ENCODE results near the gene ZNF557. TPM values are rescaled to one million over a fixed set of nuclear protein-coding genes. Genes with fewer than 3 reads are reported as not detected.
A peak's percentile ranks its signal among the peaks of the same experiment; 100 is the strongest.

Gene ZNF557
- total RNA-seq, 1 donor from 2014 or later = 14.0 TPM

DNA sequence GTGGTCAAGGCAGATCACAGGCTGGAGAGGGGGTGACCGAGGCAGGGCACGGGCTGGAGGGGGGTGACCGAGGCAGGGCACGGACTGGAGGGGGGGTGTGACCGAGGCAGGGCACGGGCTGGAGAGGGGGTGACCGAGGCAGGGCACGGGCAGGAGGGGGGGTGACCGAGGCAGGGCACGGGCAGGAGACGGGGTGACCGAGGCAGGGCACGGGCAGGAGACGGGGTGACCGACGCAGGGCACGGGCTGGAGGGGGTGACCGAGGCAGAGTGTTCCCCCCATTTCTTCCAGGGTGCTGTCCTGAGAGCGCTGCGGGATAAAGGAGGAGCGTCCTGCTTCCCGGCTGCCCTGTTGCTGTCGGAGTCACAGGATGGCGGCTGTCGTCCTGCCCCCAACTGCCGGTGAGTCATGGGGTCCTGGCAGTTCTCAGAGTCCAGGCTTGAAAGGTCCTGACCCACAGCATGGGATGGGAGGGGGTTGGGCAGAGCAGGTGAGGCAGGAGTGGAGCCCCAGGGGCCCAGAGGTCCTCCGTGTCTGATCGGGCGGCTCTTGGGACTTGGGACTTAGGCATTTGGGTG, 5.3 kb downstream of the ZNF557 start:
- DNase-seq (ENCODE audit: low read depth in 2 of 2) = no peak

GRCh38 chr19:7076151-7076550, 6.6 kb downstream of the ZNF557 start:
- no peak for DNase-seq (ENCODE audit: low read depth in 2 of 2)

DNA sequence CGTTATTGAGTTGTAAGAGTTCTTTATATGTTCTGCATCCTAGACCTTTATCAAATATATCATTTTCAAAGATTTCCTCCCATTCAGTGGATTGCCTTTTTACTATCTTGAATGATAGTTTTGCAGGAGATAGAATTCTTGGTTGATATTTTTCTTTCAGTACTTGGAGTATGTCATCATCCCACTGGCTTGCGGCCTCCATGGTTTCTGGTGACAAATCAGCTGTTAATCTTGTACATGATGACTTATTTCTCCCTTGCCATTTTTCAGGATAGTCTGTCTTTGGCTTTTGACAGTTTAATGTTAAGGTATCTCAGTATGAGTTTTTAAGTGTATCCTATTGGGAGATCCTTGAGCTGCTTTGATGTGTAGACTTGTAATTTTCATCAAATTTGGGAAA, 8.5 kb downstream of the ZNF557 start:
- no peak for DNase-seq (ENCODE audit: low read depth in 2 of 2)

DNA sequence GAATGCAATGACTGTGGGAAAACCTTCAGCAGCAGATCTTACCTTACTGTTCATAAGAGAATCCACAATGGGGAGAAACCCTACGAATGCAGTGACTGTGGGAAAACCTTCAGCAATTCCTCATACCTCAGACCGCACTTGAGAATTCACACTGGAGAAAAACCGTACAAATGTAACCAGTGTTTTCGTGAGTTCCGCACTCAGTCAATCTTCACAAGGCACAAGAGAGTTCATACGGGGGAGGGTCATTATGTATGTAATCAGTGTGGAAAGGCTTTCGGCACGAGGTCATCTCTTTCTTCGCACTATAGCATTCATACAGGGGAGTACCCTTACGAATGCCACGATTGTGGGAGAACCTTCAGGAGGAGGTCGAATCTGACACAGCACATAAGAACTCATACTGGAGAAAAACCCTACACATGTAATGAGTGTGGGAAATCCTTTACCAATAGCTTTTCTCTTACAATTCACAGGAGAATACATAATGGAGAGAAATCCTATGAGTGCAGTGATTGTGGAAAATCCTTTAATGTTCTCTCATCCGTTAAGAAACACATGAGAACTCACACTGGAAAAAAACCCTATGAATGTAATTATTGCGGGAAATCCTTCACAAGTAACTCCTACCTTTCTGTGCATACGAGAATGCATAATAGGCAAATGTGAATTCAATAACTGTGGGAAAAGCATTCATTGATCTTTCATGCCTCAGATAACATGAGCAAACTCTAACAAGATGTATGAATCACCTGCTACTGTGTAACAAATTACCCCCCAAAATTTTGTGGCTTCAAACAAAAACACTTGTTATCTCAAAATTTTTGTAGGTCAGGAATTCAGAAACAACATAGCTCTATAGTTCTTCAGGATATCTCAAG, 13.8 kb downstream of the ZNF557 start:
- peak in 1 of 2 donors; percentile 27 for DNase-seq (ENCODE audit: low read depth in 2 of 2)

- no peak for DNase-seq (ENCODE audit: low read depth in 2 of 2)
Measured at GRCh38 chr19:7088999-7089398, 19.5 kb downstream of the ZNF557 start.

- DNase-seq (ENCODE audit: low read depth in 2 of 2) = no peak
Measured at GRCh38 chr19:7098096-7098495, 28.6 kb downstream of the ZNF557 start.

DNA sequence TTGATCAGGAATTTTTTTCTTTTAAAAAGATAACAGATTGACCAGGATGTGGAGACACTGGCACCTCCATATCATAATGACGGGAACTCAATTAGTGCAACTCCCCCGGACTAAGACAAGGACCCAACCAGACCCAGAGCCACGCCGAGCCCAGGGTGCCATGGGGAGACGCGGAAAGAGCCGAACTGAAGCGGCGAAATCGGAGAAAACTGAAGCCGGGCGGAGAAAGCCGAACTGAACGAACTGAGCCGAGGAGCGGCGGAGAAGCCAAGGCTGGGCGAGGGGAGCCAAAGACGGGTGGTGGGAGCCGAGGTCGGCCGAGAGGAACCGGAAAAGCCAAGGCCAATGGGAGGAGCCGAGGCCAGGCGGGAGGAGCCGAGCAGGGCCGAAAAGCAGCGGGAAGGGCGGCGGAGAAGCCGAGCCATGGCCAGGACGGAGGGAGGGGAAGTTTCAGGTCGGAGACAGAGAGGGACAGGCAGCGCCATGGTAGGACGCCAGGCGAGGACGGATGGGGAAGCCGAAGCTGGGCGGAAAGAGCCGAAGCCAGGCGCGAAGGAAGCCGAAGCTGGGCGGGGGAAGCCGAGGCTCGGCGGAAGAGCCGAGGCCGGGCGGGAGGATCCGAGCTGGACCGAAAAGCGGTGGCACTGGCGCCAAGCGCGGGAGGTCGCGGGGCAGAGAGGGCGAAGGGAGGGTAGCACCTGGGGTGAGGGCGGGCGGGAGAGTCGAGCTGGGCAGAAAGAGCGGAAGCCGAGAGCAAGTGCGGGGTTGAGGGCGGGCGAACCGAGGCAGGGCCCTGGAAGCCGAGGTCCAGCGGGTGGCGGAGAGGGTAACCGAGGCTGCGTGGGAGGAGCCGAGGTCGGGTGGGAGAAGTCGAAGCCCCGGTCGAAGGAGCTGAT, 29.4 kb downstream of the ZNF557 start:
- peak; percentile 70 to 88 for DNase-seq (ENCODE audit: low read depth in 2 of 2)

DNA sequence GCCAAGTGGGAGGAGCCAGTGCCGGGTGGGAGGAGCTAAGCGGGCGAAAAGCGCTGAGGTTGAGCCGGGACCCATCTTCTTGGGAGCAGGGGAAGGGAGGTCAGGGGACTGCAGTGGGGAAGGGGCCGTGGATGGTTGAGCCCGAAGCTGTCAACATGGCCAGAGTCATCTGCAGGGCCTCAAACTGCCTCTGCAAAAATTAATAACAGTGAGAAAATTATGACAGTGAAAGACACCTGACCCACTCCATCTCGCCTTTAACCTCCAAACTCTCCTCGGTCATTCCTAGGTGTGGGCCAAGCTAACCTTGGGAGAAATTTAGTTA, 30.1 kb downstream of the ZNF557 start:
- no peak for DNase-seq (ENCODE audit: low read depth in 2 of 2)

GRCh38 chr19:7101498-7102253, 32.2 kb downstream of the ZNF557 start:
- no peak for DNase-seq (ENCODE audit: low read depth in 2 of 2)

GRCh38 chr19:7104747-7105447, 35.4 kb downstream of the ZNF557 start:
- no peak for DNase-seq (ENCODE audit: low read depth in 2 of 2)

- no peak for DNase-seq (ENCODE audit: low read depth in 2 of 2)
Measured at GRCh38 chr19:7106711-7107657, 37.5 kb downstream of the ZNF557 start.

GRCh38 chr19:7109678-7110289, 40.3 kb downstream of the ZNF557 start:
- DNase-seq (ENCODE audit: low read depth in 2 of 2) = no peak

DNA sequence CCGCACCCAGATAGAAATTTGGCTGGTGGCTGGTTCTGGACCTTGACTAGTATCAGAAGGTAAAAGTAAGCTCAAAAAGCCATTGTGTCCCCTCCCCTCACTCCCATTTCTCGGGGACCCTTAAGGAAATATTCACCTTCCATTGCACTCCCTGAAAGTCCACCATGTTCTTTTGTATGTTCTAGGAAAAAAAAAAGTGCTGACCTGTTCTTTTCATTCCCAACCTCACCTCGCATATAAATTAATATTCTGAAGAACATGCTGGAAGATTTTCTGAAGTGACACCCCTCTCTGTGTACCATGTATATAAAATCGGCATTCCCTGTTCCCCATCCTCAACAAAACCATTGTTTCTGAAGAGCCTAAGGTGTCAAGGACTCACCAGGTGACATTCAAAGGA, 43.2 kb downstream of the ZNF557 start:
- no peak for DNase-seq (ENCODE audit: low read depth in 2 of 2)

GRCh38 chr19:7113233-7113632, 43.7 kb downstream of the ZNF557 start:
- DNase-seq (ENCODE audit: low read depth in 2 of 2) = no peak

DNA sequence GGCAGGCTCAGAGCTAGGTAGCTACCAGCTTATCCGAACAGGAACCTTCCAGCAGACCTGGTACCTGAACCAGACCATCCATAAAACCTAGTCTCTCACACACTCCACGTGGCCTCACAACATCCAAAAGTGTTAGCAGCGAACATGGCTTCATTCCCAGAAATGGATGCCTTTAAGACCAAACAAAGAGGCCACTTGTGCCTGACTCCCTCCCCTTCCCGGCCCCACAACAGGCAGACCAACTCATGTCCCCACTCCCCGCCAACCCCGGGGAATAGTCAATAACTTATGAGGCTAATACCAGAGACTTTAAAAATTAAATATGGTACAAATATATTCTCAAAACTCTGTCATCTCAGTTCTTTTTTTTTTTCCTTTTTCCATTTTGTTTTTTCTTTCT, 46.2 kb downstream of the ZNF557 start:
- no peak for DNase-seq (ENCODE audit: low read depth in 2 of 2)

- no peak for DNase-seq (ENCODE audit: low read depth in 2 of 2)
Measured at GRCh38 chr19:7117248-7117647, 47.7 kb downstream of the ZNF557 start.

DNA sequence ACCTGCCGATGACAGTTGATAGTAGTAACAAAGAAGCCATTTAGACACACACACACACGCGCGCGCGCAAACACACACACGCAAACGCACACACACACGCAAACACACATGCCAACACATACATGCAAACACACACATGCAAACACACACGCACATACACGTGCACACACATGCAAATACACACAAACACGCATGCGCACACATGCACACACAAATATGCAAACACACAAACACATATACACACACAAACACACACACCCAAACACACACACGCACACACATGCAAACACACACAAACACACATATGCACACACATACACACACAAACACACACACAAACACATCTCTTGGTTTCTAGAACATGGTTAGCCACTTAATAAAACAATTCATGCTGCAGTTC, 50.1 kb downstream of the ZNF557 start:
- DNase-seq (ENCODE audit: low read depth in 2 of 2) = no peak

GRCh38 chr19:7120499-7120898, 51.0 kb downstream of the ZNF557 start:
- DNase-seq (ENCODE audit: low read depth in 2 of 2) = no peak

- no peak for DNase-seq (ENCODE audit: low read depth in 2 of 2)
Measured at GRCh38 chr19:7122701-7123100, 53.2 kb downstream of the ZNF557 start.
